Neural crest cell (in vitro differentiated cells): ENCODE measurements around the gene FSD1L. TPM values are rescaled to one million over a fixed set of nuclear protein-coding genes. Genes with fewer than 3 reads are reported as not detected.

Experiments
- DNase-seq: peaks from one replicate; pipeline ENCODE4 v3.0.0; 2021; ENCODE audit warnings: low read depth, mixed read lengths, low spot score
- H3K27ac Mint-ChIP-seq: one replicate; pipeline ENCODE4 v1.8.0; 2021; ENCODE audit warnings: mild to moderate bottlenecking, mixed read lengths; ENCODE audit not compliant: unreplicated experiment
- H3K27me3 Mint-ChIP-seq: 2 replicates; pipeline ENCODE4 v1.8.0; 2021; ENCODE audit warnings: low read depth, mild to moderate bottlenecking, mixed read lengths
- H3K36me3 Mint-ChIP-seq: 2 replicates; pipeline ENCODE4 v1.8.0; 2021; ENCODE audit warnings: low read depth, mild to moderate bottlenecking, mixed read lengths
- H3K4me1 Mint-ChIP-seq: 2 replicates; pipeline ENCODE4 v1.8.0; 2021; ENCODE audit warnings: mixed read lengths
- H3K4me3 Mint-ChIP-seq: one replicate; pipeline ENCODE4 v1.8.0; 2021; ENCODE audit warnings: mild to moderate bottlenecking, mixed read lengths
- H3K9me3 Mint-ChIP-seq: 2 replicates; pipeline ENCODE4 v1.8.0; 2021; ENCODE audit warnings: mixed read lengths
- CTCF ChIP-seq: fragments of 200-600 bp; sonication (generic); conservative IDR thresholded peaks from 2 replicates; pipeline ENCODE4 v1.5.0; 2021; ENCODE audit warnings: antibody characterized with exemption, mild to moderate bottlenecking
- total RNA-seq: library from RNA; stranded (reverse); gene quantifications from 2 replicates; pipeline ENCODE4 v1.2.1, GENCODE V29; 2021

FSD1L gene
- total RNA-seq, 1 donor from 2014 or later: 17.0 TPM

GRCh38 chr9:105468875-105469274 is 21.0 kb downstream of the FSD1L start:
- Mint-ChIP-seq H3K4me3 (no peak overlapping the region), H3K9me3 (peaks cover 15% of the 10 kb centered on the region), H3K36me3 (peaks cover 52% of the 10 kb centered on the region), H3K4me1 (no peaks in the 10 kb centered on the region), H3K27ac (no peak overlapping the region), H3K27me3 (no peaks in the 10 kb centered on the region)
- DNase-seq: no peak
- no peak for TF ChIP-seq CTCF

GRCh38 chr9:105473221-105473620 is 25.4 kb downstream of the FSD1L start:
- no peaks in the 10 kb centered on the region for H3K27me3 Mint-ChIP-seq
- no peak for DNase-seq
- no peak overlapping the region for H3K4me3 Mint-ChIP-seq
- no peak for TF ChIP-seq CTCF
- peaks cover 6% of the 10 kb centered on the region for H3K9me3 Mint-ChIP-seq
- H3K36me3 Mint-ChIP-seq: peaks cover 21% of the 10 kb centered on the region
- no peak overlapping the region for H3K27ac Mint-ChIP-seq
- H3K4me1 Mint-ChIP-seq: peaks cover 6% of the 10 kb centered on the region

- H3K9me3 Mint-ChIP-seq: no peaks in the 10 kb centered on the region
- H3K36me3 Mint-ChIP-seq: peaks cover 6% of the 10 kb centered on the region
- DNase-seq: no peak
- H3K4me1 Mint-ChIP-seq: peaks cover 6% of the 10 kb centered on the region
- no peaks in the 10 kb centered on the region for H3K27me3 Mint-ChIP-seq
- TF ChIP-seq CTCF: peak; percentile 49
- H3K4me3 Mint-ChIP-seq: no peak overlapping the region
- no peak overlapping the region for H3K27ac Mint-ChIP-seq
Measured at GRCh38 chr9:105475302-105475701, 27.5 kb downstream of the FSD1L start.

- H3K4me3 Mint-ChIP-seq: no peak overlapping the region
- no peak for TF ChIP-seq CTCF
- no peaks in the 10 kb centered on the region for H3K27me3 Mint-ChIP-seq
- H3K27ac Mint-ChIP-seq: no peak overlapping the region
- peaks cover 6% of the 10 kb centered on the region for H3K4me1 Mint-ChIP-seq
- no peaks in the 10 kb centered on the region for H3K9me3 Mint-ChIP-seq
- no peak for DNase-seq
- peaks cover 4% of the 10 kb centered on the region for H3K36me3 Mint-ChIP-seq
Measured at GRCh38 chr9:105479846-105480245, 32.0 kb downstream of the FSD1L start.

- peaks cover 13% of the 10 kb centered on the region for H3K36me3 Mint-ChIP-seq
- no peak overlapping the region for H3K4me3 Mint-ChIP-seq
- H3K27ac Mint-ChIP-seq: no peak overlapping the region
Measured at GRCh38 chr9:105483618-105484017, 35.8 kb downstream of the FSD1L start.

More at GRCh38 chr9:105483618-105484017, 35.8 kb downstream of the FSD1L start:
- Mint-ChIP-seq H3K4me1 (no peaks in the 10 kb centered on the region), H3K27me3 (no peaks in the 10 kb centered on the region), H3K9me3 (no peaks in the 10 kb centered on the region)
- TF ChIP-seq CTCF: no peak
- DNase-seq: no peak
